ENCODE results near the gene DOCK4.
A peak's percentile ranks its signal among the peaks of the same experiment; 100 is the strongest.

The DOCK4 gene

DNA sequence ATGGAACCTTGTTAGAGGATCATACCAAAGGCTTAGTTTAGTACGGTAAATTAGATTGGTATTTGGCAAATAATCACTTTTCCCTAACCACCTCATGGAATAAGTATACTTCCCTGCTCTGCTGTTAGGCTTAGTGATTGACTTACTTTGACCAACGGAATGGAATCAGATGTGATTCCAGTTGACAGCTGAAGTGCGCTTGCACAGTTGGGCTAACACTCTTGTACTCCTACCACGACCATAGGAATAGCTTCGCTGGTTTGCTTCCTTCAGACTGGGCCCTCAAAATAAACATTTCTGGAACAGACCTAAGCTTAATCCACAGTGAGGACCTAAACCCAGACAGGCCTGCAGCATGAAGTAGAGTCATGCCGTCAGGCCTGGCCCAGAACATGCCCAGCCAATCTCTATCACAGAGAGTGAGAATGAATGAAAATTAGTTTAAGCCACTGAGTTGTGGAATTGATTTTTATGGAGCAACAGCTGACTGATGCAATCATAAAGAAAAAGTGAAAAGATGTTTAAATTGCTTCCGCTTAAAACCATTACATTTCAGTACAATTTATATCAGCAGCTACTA lies 122.3 kb downstream of the DOCK4 start:
- peaks cover 25% of the 10 kb centered on the region for H3K4me1 Mint-ChIP-seq
- no peaks in the 10 kb centered on the region for H3K36me3 Mint-ChIP-seq (ENCODE audit: low read depth)
- H3K27ac Mint-ChIP-seq, result no peak overlapping the region
- H3K9me3 Mint-ChIP-seq, result no peaks in the 10 kb centered on the region
- TF ChIP-seq, protein P1, sequence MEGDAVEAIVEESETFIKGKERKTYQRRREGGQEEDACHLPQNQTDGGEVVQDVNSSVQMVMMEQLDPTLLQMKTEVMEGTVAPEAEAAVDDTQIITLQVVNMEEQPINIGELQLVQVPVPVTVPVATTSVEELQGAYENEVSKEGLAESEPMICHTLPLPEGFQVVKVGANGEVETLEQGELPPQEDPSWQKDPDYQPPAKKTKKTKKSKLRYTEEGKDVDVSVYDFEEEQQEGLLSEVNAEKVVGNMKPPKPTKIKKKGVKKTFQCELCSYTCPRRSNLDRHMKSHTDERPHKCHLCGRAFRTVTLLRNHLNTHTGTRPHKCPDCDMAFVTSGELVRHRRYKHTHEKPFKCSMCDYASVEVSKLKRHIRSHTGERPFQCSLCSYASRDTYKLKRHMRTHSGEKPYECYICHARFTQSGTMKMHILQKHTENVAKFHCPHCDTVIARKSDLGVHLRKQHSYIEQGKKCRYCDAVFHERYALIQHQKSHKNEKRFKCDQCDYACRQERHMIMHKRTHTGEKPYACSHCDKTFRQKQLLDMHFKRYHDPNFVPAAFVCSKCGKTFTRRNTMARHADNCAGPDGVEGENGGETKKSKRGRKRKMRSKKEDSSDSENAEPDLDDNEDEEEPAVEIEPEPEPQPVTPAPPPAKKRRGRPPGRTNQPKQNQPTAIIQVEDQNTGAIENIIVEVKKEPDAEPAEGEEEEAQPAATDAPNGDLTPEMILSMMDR (IDR thresholded peaks at IDR 0.05), result no peak
- no peak for DNase-seq
- H3K4me3 Mint-ChIP-seq, result no peak overlapping the region
- H3K27me3 Mint-ChIP-seq (ENCODE audit: low read depth, poor library complexity), result no peaks in the 10 kb centered on the region

DNA sequence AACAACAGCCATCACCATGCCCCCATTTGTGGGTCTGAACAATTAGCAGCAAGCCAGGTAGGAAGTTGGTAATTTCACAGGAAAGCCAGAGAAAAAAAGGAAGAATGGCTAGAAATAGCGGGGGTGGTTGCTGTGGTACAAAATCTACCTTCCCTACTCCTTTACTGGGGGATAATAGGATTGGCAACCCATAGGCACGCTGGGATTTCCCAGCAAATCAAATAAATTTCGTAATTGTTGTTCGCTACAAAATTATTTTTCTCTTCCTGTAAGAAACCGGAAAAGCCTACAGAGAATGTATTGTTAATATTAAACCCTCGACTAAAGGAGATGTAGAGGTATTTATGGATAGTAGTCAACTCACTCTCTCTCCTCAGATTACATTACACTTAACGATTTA lies 123.9 kb downstream of the DOCK4 start:
- TF ChIP-seq, protein P1 (IDR thresholded peaks at IDR 0.05), result no peak
- Mint-ChIP-seq H3K4me1 (peaks cover 25% of the 10 kb centered on the region), H3K9me3 (no peaks in the 10 kb centered on the region), H3K27ac (no peak overlapping the region), H3K4me3 (no peak overlapping the region), H3K27me3 (ENCODE audit: low read depth, poor library complexity) (no peaks in the 10 kb centered on the region), H3K36me3 (ENCODE audit: low read depth) (no peaks in the 10 kb centered on the region)
- DNase-seq, result no peak

DNA sequence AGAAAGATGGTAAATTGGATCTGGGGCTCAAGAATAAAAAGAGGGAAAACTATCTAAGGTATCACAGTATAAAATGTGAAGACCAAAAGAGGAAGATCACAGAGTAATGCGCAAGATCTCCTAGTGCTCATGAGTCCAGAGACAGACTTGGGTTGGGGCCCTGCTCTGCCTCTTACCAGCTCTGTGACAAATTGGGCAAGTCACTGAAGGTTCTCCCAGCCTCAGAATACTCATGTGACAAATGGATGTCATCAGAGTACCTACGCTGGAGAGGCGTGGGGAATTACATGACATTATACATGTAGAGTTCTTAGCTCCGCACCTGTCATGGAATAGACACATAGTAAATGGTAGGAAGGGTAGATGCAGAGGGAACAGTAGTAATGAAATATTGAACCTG lies 124.4 kb downstream of the DOCK4 start:
- TF ChIP-seq, protein P1 (IDR thresholded peaks at IDR 0.05), result no peak
- Mint-ChIP-seq H3K9me3 (no peaks in the 10 kb centered on the region), H3K27me3 (ENCODE audit: low read depth, poor library complexity) (no peaks in the 10 kb centered on the region), H3K4me1 (peaks cover 24% of the 10 kb centered on the region), H3K4me3 (no peak overlapping the region), H3K27ac (no peak overlapping the region), H3K36me3 (ENCODE audit: low read depth) (no peaks in the 10 kb centered on the region)
- no peak for DNase-seq

DNA sequence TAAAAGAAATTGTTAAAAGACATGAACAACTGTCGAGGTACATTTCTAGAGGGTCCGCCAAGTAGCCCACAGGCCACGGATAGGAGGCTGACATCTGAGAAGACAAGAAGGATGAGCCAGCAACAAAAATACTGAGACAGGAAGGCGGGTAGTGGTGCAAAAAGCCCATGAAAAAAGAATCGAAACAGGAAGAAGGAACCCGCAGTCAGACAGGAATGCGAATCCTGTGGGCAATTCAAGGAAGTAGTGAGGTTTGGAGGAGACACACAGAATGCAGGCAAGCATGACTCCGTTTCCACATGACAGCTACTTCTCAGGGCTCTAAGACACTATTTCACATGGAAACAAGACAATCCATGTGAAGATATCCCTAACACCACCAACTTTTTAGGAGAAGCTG lies 125.2 kb downstream of the DOCK4 start:
- DNase-seq, result no peak
- TF ChIP-seq, protein P1 (IDR thresholded peaks at IDR 0.05), result no peak

DNA sequence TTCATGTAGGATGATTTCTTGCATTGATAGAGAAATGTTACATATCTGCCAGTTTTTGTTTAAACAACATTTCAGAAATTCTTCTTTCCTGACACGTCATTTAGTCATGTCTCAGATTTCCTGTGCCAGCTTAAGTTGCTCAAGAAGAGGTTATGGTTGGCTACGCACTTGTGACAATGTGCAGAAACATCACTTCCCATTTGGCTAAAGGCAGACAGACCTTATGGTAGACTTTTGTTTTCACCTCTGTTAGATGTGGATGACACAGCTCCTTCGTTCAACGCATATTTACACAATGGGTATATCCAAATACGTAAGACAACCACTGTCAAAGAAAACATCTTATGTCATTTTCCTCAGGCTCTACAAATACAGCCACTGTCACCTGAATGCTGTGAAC lies 125.8 kb downstream of the DOCK4 start:
- H3K4me1 Mint-ChIP-seq, result peaks cover 20% of the 10 kb centered on the region
- no peak for DNase-seq
- no peak overlapping the region for H3K27ac Mint-ChIP-seq
- TF ChIP-seq, protein P1 (IDR thresholded peaks at IDR 0.05), result no peak
- H3K27me3 Mint-ChIP-seq (ENCODE audit: low read depth, poor library complexity), result no peaks in the 10 kb centered on the region
- H3K9me3 Mint-ChIP-seq, result no peaks in the 10 kb centered on the region
- no peak overlapping the region for H3K4me3 Mint-ChIP-seq
- no peaks in the 10 kb centered on the region for H3K36me3 Mint-ChIP-seq (ENCODE audit: low read depth)

More for the DNA sequence above, 125.2 kb downstream of the DOCK4 start:
- H3K36me3 Mint-ChIP-seq (ENCODE audit: low read depth), result no peaks in the 10 kb centered on the region
- peak overlapping the region; percentile 55 for H3K27ac Mint-ChIP-seq
- no peak overlapping the region for H3K4me3 Mint-ChIP-seq
- H3K27me3 Mint-ChIP-seq (ENCODE audit: low read depth, poor library complexity), result no peaks in the 10 kb centered on the region
- H3K4me1 Mint-ChIP-seq, result peaks cover 20% of the 10 kb centered on the region
- no peaks in the 10 kb centered on the region for H3K9me3 Mint-ChIP-seq

DNA sequence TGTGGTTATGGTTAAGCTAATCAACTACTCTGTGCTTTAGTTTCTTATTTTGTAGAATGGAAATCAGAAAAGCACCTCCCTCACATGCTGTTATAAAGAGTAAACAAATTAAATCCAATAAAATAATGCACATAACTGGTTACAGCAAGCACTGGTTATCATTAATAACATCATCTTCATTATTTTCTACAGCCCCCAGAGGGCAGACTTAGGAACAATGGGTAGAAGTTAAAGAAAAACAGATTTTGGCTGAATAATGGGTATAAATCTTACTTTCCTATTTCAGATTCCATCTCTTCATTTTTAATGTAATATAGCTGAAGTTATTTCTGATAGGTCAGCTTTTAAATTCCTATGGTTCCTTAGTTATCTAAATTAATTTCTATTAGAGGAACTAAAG lies 126.5 kb downstream of the DOCK4 start:
- Mint-ChIP-seq H3K27ac (no peak overlapping the region), H3K27me3 (ENCODE audit: low read depth, poor library complexity) (no peaks in the 10 kb centered on the region), H3K4me1 (peaks cover 20% of the 10 kb centered on the region), H3K4me3 (no peak overlapping the region), H3K9me3 (peaks cover 6% of the 10 kb centered on the region), H3K36me3 (ENCODE audit: low read depth) (peaks cover 6% of the 10 kb centered on the region)
- TF ChIP-seq, protein P1 (IDR thresholded peaks at IDR 0.05), result no peak
- DNase-seq, result no peak
